SK-N-MC (cell line): ENCODE measurements around the gene MYPOP.

Experiments
- DNase-seq: peaks from one replicate; pipeline ENCODE4 v3.0.0-alpha.2; 2011; ENCODE audit warnings: low read depth, low spot score
- H3K27ac ChIP-seq: fragments of 200-600 bp; sonication (generic); 2 replicates; pipeline ENCODE4 v1.5.1; 2016; ENCODE audit warnings: mixed run types
- H3K36me3 ChIP-seq: fragments of 200-600 bp; sonication (generic); 2 replicates; pipeline ENCODE4 v1.6.1; 2017; ENCODE audit warnings: antibody characterized with exemption, low read length, mixed read lengths; ENCODE audit not compliant: insufficient read depth
- H3K4me3 ChIP-seq: fragments of 200-600 bp; sonication (generic); 2 replicates; pipeline ENCODE4 v1.5.1; 2016
- H3K9ac ChIP-seq: fragments of 200-600 bp; sonication (generic); 2 replicates; pipeline ENCODE4 v1.8.0; 2017; ENCODE audit warnings: mixed run types, mixed read lengths; ENCODE audit not compliant: insufficient read length
- H3K9me3 ChIP-seq: fragments of 200-600 bp; sonication (generic); 2 replicates; pipeline ENCODE4 v1.6.1; 2017; ENCODE audit warnings: low read depth, mild to moderate bottlenecking, antibody characterized with exemption, low read length, moderate library complexity, mixed read lengths
- EZH2 ChIP-seq: fragments of 200-600 bp; sonication (generic); IDR thresholded peaks from one replicate; pipeline ENCODE4 v1.6.1; 2017; ENCODE audit warnings: antibody characterized with exemption
- FOXP2 ChIP-seq: optimal IDR thresholded peaks from 2 replicates; pipeline ENCODE3; 2011; ENCODE audit warnings: mild to moderate bottlenecking, moderate library complexity; ENCODE audit not compliant: insufficient read depth; ENCODE audit errors: extremely low read length, control extremely low read depth
- POLR2AphosphoS5 ChIP-seq: IDR thresholded peaks from 2 replicates; pipeline ENCODE4 v1.6.1; 2012; ENCODE audit warnings: mild to moderate bottlenecking, low read depth, low read length, borderline replicate concordance

The MYPOP gene

DNA sequence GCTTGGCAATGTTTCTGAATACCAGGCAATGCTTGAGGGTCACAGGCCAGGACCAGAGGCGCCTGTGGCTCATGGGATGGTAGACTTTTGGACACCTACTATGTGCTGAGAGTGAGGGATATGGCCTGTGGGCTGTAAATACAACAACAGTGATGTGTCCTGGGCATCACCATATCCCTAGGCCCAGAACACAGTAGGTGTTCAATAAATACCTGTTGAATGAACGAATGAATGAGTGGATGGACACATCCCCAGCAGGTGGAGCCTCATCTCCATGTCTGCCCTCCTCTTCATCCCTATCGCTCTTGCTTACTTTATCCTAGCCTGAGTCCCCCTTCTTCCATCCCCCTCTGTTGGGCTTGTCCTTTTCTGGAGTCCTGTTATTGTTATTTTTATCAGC is 28.6 kb upstream of the MYPOP start:
- no peaks in the 10 kb centered on the region for H3K36me3 ChIP-seq
- no peak overlapping the region for H3K4me3 ChIP-seq
- H3K27ac ChIP-seq, result no peak overlapping the region
- no peak for TF ChIP-seq EZH2
- TF ChIP-seq FOXP2, result no peak
- no peak for TF ChIP-seq POLR2AphosphoS5
- no peak for DNase-seq
- no peaks in the 10 kb centered on the region for H3K9me3 ChIP-seq
- H3K9ac ChIP-seq, result no peak overlapping the region

DNA sequence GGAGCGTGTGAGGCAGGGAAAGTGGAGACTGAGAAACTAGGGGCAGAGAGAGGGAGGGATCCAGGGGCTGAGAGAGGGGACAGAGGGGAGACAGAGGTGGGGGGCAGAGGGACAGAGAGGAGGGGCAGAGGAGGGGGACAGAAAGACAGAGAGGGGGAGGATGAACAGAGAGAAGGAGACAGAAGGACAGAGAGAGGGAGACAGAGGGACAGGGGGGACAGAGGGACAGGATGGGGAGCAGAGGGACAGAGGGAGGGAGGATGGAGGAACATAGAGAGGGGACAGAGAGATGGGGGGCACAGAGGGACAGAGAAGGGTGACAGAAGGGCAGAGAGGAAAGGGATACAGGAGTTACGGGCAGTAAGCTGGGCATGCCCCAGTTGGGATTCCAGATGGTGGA is 26.8 kb upstream of the MYPOP start:
- Histone ChIP-seq H3K4me3 (no peak overlapping the region), H3K9me3 (no peaks in the 10 kb centered on the region), H3K9ac (no peak overlapping the region), H3K36me3 (no peaks in the 10 kb centered on the region), H3K27ac (no peak overlapping the region)
- no peak for TF ChIP-seq FOXP2
- no peak for TF ChIP-seq POLR2AphosphoS5
- no peak for TF ChIP-seq EZH2
- no peak for DNase-seq

DNA sequence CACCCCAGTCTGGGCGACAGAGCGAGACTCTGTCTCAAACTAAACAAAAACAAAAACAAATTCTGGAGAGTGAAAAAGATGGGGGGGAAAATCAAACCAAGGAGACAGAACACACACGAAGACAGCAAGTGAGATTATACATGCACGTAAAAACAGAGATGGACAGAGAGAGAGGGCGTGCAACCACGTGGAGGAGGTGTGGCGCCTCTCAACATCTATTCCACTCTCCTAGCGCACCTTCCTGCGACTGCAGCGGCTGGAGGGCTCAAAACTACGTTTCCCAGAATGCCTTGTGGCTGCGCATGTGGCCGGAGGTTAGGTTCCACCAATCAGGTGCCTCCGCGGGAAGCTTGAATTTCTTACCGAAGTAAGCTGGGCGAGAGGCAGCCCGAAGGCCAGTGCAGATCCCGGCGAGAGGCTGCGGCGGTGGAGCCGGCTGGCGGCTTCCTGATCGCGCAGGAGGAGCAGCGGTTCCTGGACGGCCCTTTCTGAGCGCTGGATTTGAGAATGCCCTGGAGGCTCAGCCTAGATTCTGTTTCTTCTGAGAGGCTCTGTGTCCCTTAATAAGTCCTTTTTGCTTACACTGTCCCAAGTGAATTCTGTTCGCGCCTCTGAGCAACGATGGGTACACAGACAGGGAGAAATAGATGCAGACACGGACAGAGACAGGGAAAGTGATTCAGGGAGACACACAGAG is 25.3 kb upstream of the MYPOP start:
- DNase-seq, result peak; percentile 74
- no peak for TF ChIP-seq EZH2
- TF ChIP-seq FOXP2, result no peak
- peak; percentile 65; the same call in 1 of the 2 replicates for TF ChIP-seq POLR2AphosphoS5
- peak overlapping the region; percentile 66 for H3K9ac ChIP-seq
- no peak overlapping the region for H3K27ac ChIP-seq
- peak overlapping the region; percentile 71 for H3K4me3 ChIP-seq
- H3K36me3 ChIP-seq, result no peaks in the 10 kb centered on the region
- no peaks in the 10 kb centered on the region for H3K9me3 ChIP-seq

DNA sequence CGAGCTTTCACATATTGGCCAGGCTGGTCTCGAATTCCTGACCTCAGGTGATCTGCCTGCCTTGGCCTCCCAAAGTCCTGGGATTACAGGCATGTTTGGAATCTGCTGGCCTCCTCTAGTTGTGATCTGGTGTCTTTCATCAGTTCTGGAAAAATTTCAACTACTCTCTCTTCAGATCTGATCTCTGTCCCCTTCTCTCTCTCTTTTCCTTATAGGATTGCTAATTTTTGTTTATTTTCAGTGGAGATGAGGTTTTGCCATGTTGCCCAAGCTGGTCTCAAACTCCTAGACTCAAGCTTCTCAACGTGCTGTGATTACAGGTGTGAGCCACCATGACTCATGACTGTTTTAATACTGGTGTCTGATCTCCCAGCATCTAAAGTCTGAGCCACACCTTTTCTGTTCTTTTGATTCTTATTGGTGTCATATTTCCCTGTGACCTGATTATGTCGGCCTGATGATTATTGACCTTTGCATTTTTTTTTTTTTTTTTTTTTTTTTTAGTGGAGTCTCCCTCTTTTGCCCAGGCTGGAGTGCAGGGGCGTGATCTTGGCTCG is 22.6 kb upstream of the MYPOP start:
- no peak for DNase-seq
- TF ChIP-seq EZH2 (no peak), POLR2AphosphoS5 (no peak), FOXP2 (no peak)
- Histone ChIP-seq H3K36me3 (no peaks in the 10 kb centered on the region), H3K4me3 (no peak overlapping the region), H3K9me3 (no peaks in the 10 kb centered on the region), H3K9ac (no peak overlapping the region), H3K27ac (no peak overlapping the region)

DNA sequence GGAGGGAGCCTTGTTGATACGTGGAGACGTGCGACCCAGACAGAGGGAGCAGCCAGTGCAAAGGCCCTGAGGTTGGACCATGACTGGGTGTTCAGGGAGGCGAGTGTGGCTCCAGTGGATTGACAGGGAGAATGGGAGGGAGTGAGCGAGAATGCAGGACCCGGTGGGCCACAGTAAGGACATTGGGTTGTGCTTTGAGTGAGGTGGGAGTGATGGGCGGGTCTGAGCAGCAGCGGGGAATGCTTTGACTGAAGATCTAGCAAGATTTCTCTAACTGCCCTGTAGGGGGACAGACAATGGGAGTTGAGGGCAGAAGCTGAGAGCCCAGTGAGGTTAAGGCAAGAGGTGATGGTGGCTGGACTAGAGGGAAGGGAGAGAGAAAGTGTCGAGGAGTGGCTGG is 19.9 kb upstream of the MYPOP start:
- H3K4me3 ChIP-seq, result no peak overlapping the region
- H3K9ac ChIP-seq, result no peak overlapping the region
- DNase-seq, result no peak
- TF ChIP-seq EZH2 (no peak), FOXP2 (no peak), POLR2AphosphoS5 (no peak)
- H3K36me3 ChIP-seq, result no peaks in the 10 kb centered on the region
- no peak overlapping the region for H3K27ac ChIP-seq
- H3K9me3 ChIP-seq, result no peaks in the 10 kb centered on the region

DNA sequence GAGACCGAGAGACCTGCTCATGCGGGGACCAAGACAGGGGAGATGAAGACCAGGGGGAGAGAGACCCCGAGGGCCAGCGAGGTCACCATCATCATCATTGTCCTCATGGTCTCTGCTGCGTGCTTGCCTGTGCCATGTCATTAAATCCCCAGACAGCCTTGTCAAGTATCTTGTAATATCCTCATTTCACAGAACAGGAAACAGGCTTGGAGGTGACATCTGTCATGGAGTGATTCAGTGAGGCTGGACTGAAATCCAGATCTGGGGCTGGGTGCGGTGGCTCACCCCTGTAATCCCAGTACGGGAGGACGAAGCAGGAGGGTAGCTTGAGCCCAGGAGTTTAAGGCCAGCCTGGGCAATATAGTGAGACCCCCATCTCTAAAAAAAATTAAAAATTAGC is 18.0 kb upstream of the MYPOP start:
- TF ChIP-seq FOXP2 (no peak), EZH2 (no peak), POLR2AphosphoS5 (no peak)
- no peaks in the 10 kb centered on the region for H3K36me3 ChIP-seq
- H3K9ac ChIP-seq, result no peak overlapping the region
- no peaks in the 10 kb centered on the region for H3K9me3 ChIP-seq
- no peak overlapping the region for H3K27ac ChIP-seq
- no peak for DNase-seq
- no peak overlapping the region for H3K4me3 ChIP-seq

DNA sequence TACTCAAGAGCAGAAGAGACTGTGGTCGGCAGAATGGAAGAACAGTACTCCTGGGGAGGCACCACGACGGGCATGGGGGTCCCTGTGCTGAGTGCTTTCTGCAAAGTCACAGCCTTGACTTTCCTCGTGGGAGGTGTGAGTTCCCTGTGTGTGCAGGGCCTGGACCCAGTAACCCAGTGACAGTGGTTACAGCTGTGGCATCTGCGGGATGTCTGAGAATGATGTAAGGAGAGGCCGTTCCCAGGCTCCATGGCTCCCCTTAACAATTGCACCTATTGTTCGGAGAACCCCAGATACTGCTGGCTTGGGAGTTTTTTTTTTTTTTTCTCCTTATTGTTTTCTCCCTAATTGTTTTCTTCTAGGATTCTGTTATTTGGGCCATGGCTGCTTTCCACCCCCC is 17.3 kb upstream of the MYPOP start:
- Histone ChIP-seq H3K36me3 (no peaks in the 10 kb centered on the region), H3K4me3 (no peak overlapping the region), H3K27ac (no peak overlapping the region), H3K9ac (no peak overlapping the region), H3K9me3 (no peaks in the 10 kb centered on the region)
- TF ChIP-seq POLR2AphosphoS5 (no peak), EZH2 (no peak), FOXP2 (no peak)
- no peak for DNase-seq

DNA sequence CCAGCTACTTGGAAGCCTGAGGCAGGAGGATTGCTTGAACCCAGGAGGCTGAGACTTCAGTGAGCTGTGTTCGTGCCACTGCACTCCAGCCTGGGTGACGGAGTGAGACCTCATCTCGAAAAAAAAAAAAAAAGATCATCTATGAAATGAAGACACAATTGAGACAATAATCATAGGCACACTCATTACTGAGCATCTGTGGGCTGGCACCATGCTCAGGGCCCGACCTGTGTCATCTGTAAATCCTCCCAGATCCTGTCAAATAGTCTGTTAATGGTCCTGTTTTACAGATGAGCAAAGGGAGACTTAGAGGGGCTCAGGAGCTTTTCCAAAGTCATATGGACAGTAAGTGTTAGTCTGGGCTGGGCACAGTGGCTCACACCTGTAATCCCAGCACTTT is 16.3 kb upstream of the MYPOP start:
- no peak overlapping the region for H3K27ac ChIP-seq
- no peaks in the 10 kb centered on the region for H3K36me3 ChIP-seq
- no peaks in the 10 kb centered on the region for H3K9me3 ChIP-seq
- no peak overlapping the region for H3K9ac ChIP-seq
- H3K4me3 ChIP-seq, result no peak overlapping the region
- DNase-seq, result no peak
- no peak for TF ChIP-seq EZH2
- no peak for TF ChIP-seq POLR2AphosphoS5
- no peak for TF ChIP-seq FOXP2

DNA sequence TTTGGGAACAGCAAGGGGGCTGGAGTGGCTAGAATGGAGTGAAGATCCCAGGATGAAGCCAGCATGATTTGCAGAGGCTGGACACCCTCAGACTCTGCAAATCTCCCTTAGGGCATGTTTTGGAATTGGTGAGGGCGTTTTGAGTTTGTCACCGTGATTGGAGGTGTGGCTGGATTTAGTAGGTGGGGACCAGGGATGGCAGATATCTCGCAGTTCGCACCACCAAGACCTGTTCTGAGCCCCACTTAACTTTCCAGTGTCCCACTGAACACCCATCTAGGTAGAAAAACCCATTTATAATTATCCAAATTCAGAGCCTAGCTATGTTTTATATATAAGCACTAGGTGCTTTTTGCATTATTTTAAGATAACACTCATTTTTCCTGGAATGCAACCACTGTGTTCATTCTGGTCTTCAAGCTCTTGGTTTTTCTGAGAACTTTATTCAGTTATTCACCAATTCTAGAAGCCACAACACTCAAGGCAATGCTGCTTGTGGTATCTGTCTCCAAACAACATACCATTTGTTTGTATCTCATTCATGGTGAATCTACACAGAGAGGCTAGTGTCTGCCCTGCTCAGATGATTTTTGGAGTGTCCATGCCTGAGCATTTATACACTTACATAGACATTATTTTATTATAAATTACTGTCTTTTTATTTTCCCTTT is 15.1 kb upstream of the MYPOP start:
- Histone ChIP-seq H3K9me3 (no peaks in the 10 kb centered on the region), H3K9ac (no peak overlapping the region), H3K27ac (no peak overlapping the region), H3K36me3 (no peaks in the 10 kb centered on the region), H3K4me3 (no peak overlapping the region)
- TF ChIP-seq POLR2AphosphoS5, result no peak
- no peak for DNase-seq
